HG03442 (cell line): Measurements from ENCODE around the gene OR52A1.

Experiments used
- ATAC-seq: cut with Tn5 transposase; IDR thresholded peaks from one replicate; pipeline ENCODE4 v1.9.1; 2021; ENCODE audit warnings: mild to moderate bottlenecking, moderate library complexity; ENCODE audit not compliant: unreplicated experiment

OR52A1 gene

DNA sequence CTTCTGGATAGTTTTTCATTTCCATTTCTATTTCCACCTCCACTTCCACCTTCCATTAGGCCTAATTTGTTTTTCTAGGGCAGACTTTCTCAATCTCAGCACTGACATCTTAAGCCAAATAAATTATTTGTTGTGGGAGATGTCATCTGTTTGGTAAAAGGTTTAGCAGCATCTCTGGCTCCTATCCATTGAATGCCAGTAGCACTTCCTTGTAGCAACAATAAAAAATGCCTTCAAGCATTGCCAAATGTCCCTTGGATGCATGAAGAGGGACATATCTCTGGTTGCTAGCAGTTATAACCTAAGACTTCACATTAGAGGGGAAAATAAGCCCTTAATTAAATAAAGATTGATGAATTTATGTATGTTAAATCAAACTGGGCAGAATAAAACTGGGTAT lies 18.3 kb downstream of the OR52A1 start:
- no peak for ATAC-seq

GRCh38 chr11:5131584-5132335 lies 22.8 kb downstream of the OR52A1 start:
- no peak for ATAC-seq

GRCh38 chr11:5129457-5129877 lies 25.1 kb downstream of the OR52A1 start:
- ATAC-seq, result no peak

GRCh38 chr11:5124891-5125620 lies 29.5 kb downstream of the OR52A1 start:
- ATAC-seq, result no peak

DNA sequence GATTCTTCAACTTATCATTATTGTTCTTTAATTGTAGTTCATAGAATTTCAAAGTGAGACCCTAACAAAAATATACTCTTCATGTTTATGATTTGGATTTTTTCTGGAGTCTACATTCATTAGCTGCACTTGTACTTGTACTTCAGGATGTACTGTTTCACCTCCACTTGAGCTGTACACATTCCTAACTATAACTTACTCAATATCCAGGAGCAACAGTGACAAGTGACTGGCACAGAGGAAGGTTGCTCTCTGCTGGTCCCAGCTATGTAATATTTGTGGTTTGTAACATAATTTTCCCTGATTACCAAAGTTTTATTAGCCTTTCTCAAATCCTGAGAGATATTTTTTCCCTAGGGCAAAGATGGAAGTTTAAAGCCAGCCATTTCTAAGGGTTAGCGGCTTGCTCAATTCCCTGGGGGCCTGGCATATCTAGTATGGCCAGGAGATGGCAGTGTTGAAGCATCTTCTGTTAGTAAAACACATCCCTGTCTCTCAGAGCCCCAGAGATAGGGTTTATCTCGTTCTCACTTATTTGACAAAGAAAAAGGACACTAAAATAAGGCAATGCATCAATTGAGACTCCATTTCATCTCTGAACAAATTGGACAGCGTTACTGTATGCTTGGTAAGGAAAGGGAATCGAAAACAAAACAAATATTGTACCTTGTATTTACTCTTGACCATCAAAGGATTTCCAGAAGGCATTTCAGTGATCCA lies 30.6 kb downstream of the OR52A1 start:
- ATAC-seq, result peak; percentile 93

DNA sequence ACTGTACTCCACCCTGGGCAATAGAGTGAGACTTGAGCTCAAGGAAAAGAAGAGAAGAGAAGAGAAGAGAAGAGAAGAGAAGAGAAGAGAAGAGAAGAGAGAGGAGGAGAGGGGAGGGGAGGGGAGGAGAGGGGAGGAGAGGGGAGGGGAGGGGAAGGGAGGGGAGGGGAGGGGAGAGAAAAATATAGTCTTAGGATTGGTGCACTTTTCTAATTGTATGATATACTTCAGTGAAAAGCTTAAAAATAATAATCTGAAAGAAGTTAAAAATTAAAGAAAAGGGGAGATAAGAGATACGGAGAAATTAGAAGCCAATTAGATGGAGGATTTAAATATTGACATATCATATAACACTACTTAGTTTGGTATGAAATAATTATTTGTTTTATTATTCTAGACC lies 35.7 kb downstream of the OR52A1 start:
- no peak for ATAC-seq

GRCh38 chr11:5117588-5117987 lies 37.0 kb downstream of the OR52A1 start:
- ATAC-seq, result no peak

DNA sequence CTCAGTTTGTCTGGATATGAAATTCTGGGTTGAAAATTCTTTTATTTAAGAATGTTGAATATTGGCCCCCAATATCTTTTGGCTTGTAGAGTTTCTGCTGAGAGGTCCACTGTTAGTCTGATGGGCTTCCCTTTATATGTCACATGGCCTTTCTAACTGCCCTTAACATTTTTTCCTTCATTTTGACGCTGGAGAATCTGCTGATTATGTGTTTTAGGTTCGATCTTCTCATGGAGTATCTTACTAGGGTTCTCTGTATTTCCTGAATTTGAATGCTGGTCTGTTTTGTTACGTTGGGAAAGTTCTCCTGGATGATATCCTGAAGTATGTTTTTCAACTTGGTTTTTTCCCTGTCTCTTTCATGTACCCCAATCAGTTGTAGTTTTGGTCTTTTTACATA lies 39.2 kb downstream of the OR52A1 start:
- ATAC-seq, result no peak

DNA sequence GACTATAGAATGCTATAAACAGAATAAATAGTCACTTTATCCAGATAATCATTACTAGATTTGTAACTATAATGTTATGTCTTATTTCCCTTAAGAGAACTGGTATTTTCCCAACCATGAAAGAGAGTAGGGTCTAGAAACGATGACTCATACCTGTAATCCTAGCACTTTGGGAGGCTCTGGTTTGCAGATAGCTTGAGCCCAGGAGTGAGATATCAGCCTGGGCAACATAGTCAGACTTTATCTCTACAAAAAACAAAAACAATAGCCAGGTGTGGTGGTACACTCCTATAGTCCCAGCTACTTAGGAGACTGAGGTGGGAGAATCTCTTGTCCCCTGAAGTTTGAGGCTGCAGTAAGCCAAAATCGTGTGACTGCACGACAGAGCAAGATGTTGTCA lies 47.3 kb downstream of the OR52A1 start:
- no peak for ATAC-seq

- no peak for ATAC-seq
Measured at GRCh38 chr11:5103066-5103465, 51.5 kb downstream of the OR52A1 start.

DNA sequence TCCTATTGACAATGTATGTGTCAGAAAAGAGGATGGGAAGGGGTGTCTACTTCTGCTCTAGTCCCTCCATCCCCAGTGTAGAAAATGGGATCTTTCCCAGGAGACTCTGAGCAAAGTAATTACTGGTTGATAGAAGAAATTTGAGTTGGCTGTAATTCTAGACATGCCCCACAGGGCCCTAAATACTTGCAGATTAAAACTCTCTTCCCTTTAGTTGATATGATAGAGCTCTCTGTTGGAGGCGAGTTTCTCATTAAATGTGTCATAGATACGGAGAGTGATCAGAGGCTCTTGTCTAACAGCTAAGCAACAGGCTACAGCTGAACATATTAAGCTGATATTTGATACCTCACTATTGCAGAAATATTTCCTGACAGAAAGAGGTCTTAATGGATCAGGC lies 52.3 kb downstream of the OR52A1 start:
- ATAC-seq, result no peak

DNA sequence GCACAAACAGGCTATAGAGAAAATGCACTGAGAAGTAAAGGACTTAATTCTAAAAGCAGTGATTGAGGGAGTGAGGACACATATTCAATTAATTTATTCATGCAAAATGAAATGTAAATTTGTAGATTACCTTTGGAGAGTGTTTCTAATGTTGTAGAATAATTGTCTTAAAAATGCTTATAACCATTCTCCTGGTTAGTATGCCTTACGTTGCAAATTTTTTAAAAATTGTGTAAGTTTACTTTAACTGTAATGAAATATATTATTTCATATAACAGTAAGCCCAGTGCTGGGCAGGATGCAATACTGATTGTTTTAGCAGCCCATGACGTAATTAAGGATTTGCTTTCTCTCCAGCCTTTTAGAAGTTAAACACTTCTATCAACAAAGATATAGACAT lies 58.5 kb downstream of the OR52A1 start:
- ATAC-seq, result no peak
